ENCODE measurements around the gene LYPD3.

GRCh38 chr19:43467276-43467675 lies 1.9 kb upstream of the LYPD3 start:
- TF ChIP-seq, protein P1, sequence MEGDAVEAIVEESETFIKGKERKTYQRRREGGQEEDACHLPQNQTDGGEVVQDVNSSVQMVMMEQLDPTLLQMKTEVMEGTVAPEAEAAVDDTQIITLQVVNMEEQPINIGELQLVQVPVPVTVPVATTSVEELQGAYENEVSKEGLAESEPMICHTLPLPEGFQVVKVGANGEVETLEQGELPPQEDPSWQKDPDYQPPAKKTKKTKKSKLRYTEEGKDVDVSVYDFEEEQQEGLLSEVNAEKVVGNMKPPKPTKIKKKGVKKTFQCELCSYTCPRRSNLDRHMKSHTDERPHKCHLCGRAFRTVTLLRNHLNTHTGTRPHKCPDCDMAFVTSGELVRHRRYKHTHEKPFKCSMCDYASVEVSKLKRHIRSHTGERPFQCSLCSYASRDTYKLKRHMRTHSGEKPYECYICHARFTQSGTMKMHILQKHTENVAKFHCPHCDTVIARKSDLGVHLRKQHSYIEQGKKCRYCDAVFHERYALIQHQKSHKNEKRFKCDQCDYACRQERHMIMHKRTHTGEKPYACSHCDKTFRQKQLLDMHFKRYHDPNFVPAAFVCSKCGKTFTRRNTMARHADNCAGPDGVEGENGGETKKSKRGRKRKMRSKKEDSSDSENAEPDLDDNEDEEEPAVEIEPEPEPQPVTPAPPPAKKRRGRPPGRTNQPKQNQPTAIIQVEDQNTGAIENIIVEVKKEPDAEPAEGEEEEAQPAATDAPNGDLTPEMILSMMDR (IDR thresholded peaks at IDR 0.05) = no peak
- no peak for TF ChIP-seq POLR2A (IDR thresholded peaks at IDR 0.05)
